ENCODE results near the gene GNA15. TPM values are rescaled to one million over a fixed set of nuclear protein-coding genes. Genes with fewer than 3 reads are reported as not detected.

GNA15 gene
- total RNA-seq, 1 experiment from 2014 or later, result 0.22 TPM

- TF ChIP-seq ATF6 (CRISPR knock-in tag; IDR thresholded peaks at IDR 0.05) (no peak), GABPB1 (CRISPR knock-in tag; IDR thresholded peaks at IDR 0.05) (no peak), ZNF121 (CRISPR knock-in tag; IDR thresholded peaks at IDR 0.05) (no peak), MXD4 (CRISPR knock-in tag; IDR thresholded peaks at IDR 0.05; ENCODE audit: borderline replicate concordance) (no peak), ZNF671 (CRISPR knock-in tag; IDR thresholded peaks at IDR 0.05) (no peak), GRHL2 (CRISPR knock-in tag; IDR thresholded peaks at IDR 0.05; ENCODE audit: insufficient replicate concordance, severe bottlenecking) (no peak), NFATC4 (CRISPR knock-in tag; IDR thresholded peaks at IDR 0.05) (no peak), ZNF232 (CRISPR knock-in tag; IDR thresholded peaks at IDR 0.05) (no peak), PRRX2 (CRISPR knock-in tag; IDR thresholded peaks at IDR 0.05) (no peak), JAZF1 (CRISPR knock-in tag; IDR thresholded peaks at IDR 0.05) (no peak), TCF7 (CRISPR knock-in tag; IDR thresholded peaks at IDR 0.05; ENCODE audit: low read depth) (no peak), CDX4 (CRISPR knock-in tag; IDR thresholded peaks at IDR 0.05; ENCODE audit: borderline replicate concordance) (no peak), CTCF (IDR thresholded peaks at IDR 0.05) (no peak), ATF2 (CRISPR knock-in tag; IDR thresholded peaks at IDR 0.05; ENCODE audit: borderline replicate concordance, low read depth) (no peak), SP1 (CRISPR knock-in tag; conservative IDR thresholded peaks at IDR 0.05) (no peak)
Observed at GRCh38 chr19:3099347-3100145, 36.3 kb upstream of the GNA15 start (continued).

- ChIA-PET POLR2A (interaction anchor here (0.5 kb wide), 1 partner anchor 141 kb away, joined by 3 read pairs; no protein-coding TSS in a partner anchor), CTCF (interaction anchor here (0.7 to 1.5 kb wide), 4 partner anchors 8 to 37 kb away, joined by 3 to 7 read pairs (median 3); no protein-coding TSS in a partner anchor)
- ATAC-seq (no peak), DNase-seq (ENCODE audit: low spot score) (no peak)
- Mint-ChIP-seq H3K4me1 (peaks cover 17% of the 10 kb centered on the region), H3K27me3 (ENCODE audit: low read depth) (no peaks in the 10 kb centered on the region), H3K27ac (no peak overlapping the region), H3K9me3 (no peaks in the 10 kb centered on the region), H3K4me3 (no peak overlapping the region), H3K36me3 (no peaks in the 10 kb centered on the region)
- TF ChIP-seq ZBTB21 (CRISPR knock-in tag; IDR thresholded peaks at IDR 0.05; ENCODE audit: borderline replicate concordance), result no peak
- no peak for TF ChIP-seq JUN (CRISPR knock-in tag; IDR thresholded peaks at IDR 0.05)
- TF ChIP-seq NR2C2 (CRISPR knock-in tag; IDR thresholded peaks at IDR 0.05), result no peak
- no peak for TF ChIP-seq FOXP4 (CRISPR knock-in tag; IDR thresholded peaks at IDR 0.05)
- TF ChIP-seq ZBTB43 (CRISPR knock-in tag; IDR thresholded peaks at IDR 0.05), result no peak
- no peak for TF ChIP-seq RORB (CRISPR knock-in tag; IDR thresholded peaks at IDR 0.05)
- no peak for TF ChIP-seq ATF6 (CRISPR knock-in tag; IDR thresholded peaks at IDR 0.05)
- TF ChIP-seq PREB (CRISPR knock-in tag; IDR thresholded peaks at IDR 0.05; ENCODE audit: borderline replicate concordance), result no peak
- no peak for TF ChIP-seq CBFB (CRISPR knock-in tag; IDR thresholded peaks at IDR 0.05; ENCODE audit: low read depth)
- TF ChIP-seq ZNF317 (CRISPR knock-in tag; IDR thresholded peaks at IDR 0.05; ENCODE audit: borderline replicate concordance, low read depth), result no peak
Observed at GRCh38 chr19:3100331-3100730, 35.5 kb upstream of the GNA15 start.

Data from WTC11 (cell line).